Heart left ventricle (tissue), 13 donors: ENCODE results near the gene ORM1.

Source experiments
- CTCF ChIP-seq, 12 donors: fragments of 200-600 bp; sonication (generic) in 4 of 12; IDR thresholded peaks; one replicate each; pipeline versions ENCODE4 v1.5.0 to v1.8.0; 2018 to 2022; ENCODE audit warnings: antibody characterized with exemption in 12 of 12, mild to moderate bottlenecking in 5 of 12
- POLR2A ChIP-seq, 2 donors: fragments of 450-650 bp; IDR thresholded peaks; one replicate each; pipeline ENCODE4 v1.6.1; 2017; ENCODE audit warnings: antibody characterized with exemption in 2 of 2, mild to moderate bottlenecking in 2 of 2, moderate library complexity in 2 of 2
- donor health status: ischemic (EF 13 %, LVEDD 7.1; RV severe dilation, severe dysfunction).
- donor health status: DM: no; HTN: yes; CAD: no.
- donor health status: DM: no; HTN: no; CAD: no.
- donor health status: ischemic (EF 25% LVEDD 6.9; RV normal size, moderate dysfunction).
- donor health status: ischemic (EF 25% LVEDD 5.7; RV mildly dilated, moderate dysfunction).
- donor health status: ischemic (EF 35%, LVEDD 5.7; RV mildly dilated, moderate dysfunction).
- donor health status: nonischemic (EF 11% LVEDD 7.7; RV severe dilation, severe dysfunction).
- donor health status: DM: yes; HTN: yes; CAD: no.
- donor health status: PGD.
- donor health status: ischemic (EF 29% LVEDD 5.4; RV normal size, mild dysfunction).
- donor health status: nonischemic (EF 23%, LVEDD 6.1; RV moderate dilation, normal function).

GRCh38 chr9:114348906-114349482 lies 26.1 kb downstream of the ORM1 start:
- TF ChIP-seq CTCF (IDR thresholded peaks at IDR 0.05) (no peak), POLR2A (IDR thresholded peaks at IDR 0.05) (no peak)
